B cell (primary cell): ENCODE results near the gene FGF21. TPM values are rescaled to one million over a fixed set of nuclear protein-coding genes. Genes with fewer than 3 reads are reported as not detected.
A peak's percentile ranks its signal among the peaks of the same experiment; 100 is the strongest.

Source experiments
- ATAC-seq: fragments of 200-7000 bp; cut with Tn5 transposase; one replicate; pipeline ENCODE4 v1.10.0; 2021; ENCODE audit warnings: low read depth, mild to moderate bottlenecking, moderate number of reproducible peaks, moderate library complexity
- CTCF ChIA-PET: fragments of 350-600 bp; sonication (Branson Sonifier 250); formaldehyde crosslinking; loops from one replicate; lab custom pipeline; 2021; ENCODE audit warnings: antibody characterized with exemption, inconsistent platforms; lab: Charles Lee
- POLR2A ChIA-PET: fragments of 350-600 bp; sonication (Branson Sonifier 250); formaldehyde crosslinking; loops from one replicate; lab custom pipeline; 2021; ENCODE audit warnings: antibody characterized with exemption; lab: Charles Lee
- DNase-seq: peaks from one replicate; pipeline ENCODE4 v3.0.0; 2013
- H2AFZ ChIP-seq: 2 replicates; pipeline ENCODE4 v1.6.1; 2012; ENCODE audit warnings: mild to moderate bottlenecking, low read depth, low read length; ENCODE audit not compliant: insufficient read depth, poor library complexity, severe bottlenecking
- H3K27ac ChIP-seq, 2 donors: 1 replicate in 1 of 2; 2 replicates in 1 of 2; pipeline ENCODE4 v1.5.1; 2012 to 2013; ENCODE audit warnings: low read length in 2 of 2, mild to moderate bottlenecking in 2 of 2, moderate library complexity in 1 of 2
- H3K27me3 ChIP-seq, 4 experiments: fragments of 200-600 bp in 1 of 4; sonication (generic) in 1 of 4; replicated peaks in 1 of 4; 1 replicate in 2 of 4; 2 replicates in 2 of 4; pipeline versions ENCODE4 v1.6.1 to v1.7.0; 2013 to 2016; ENCODE audit warnings: low read length in 3 of 4, mild to moderate bottlenecking in 2 of 4, mixed read lengths in 1 of 4, moderate library complexity in 1 of 4; ENCODE audit not compliant: insufficient read depth in 4 of 4, control insufficient read depth in 3 of 4; ENCODE audit errors: control extremely low read depth in 1 of 4
- H3K36me3 ChIP-seq, 2 experiments: replicated peaks in 1 of 2; 1 replicate in 1 of 2; 2 replicates in 1 of 2; pipeline versions ENCODE4 v1.6.1 to v1.7.1; 2013; ENCODE audit warnings: low read length in 1 of 2; ENCODE audit not compliant: insufficient read depth in 2 of 2, control insufficient read depth in 1 of 2; ENCODE audit errors: control extremely low read depth in 1 of 2, extremely low read depth in 1 of 2
- H3K4me1 ChIP-seq, 2 donors: fragments of 200-600 bp in 1 of 2; sonication (generic) in 1 of 2; 1 replicate in 1 of 2; 2 replicates in 1 of 2; pipeline versions ENCODE4 v1.5.1 to v1.6.1; 2013 to 2017; ENCODE audit warnings: low read length in 2 of 2; ENCODE audit not compliant: control insufficient read depth in 2 of 2, insufficient read depth in 2 of 2
- H3K4me2 ChIP-seq: replicated peaks from 2 replicates; pipeline ENCODE3; 2012; ENCODE audit warnings: mild to moderate bottlenecking, low read depth, low read length; ENCODE audit not compliant: poor library complexity, severe bottlenecking
- H3K4me3 ChIP-seq, 5 experiments: fragments of 200-600 bp in 1 of 5; sonication (generic) in 1 of 5; 1 replicate in 3 of 5; 2 replicates in 2 of 5; pipeline versions ENCODE4 v1.5.1 to v1.7.0; 2011 to 2016; ENCODE audit warnings: low read length in 4 of 5, mild to moderate bottlenecking in 4 of 5, low read depth in 2 of 5, control low read depth in 1 of 5, moderate library complexity in 1 of 5; ENCODE audit not compliant: insufficient read depth in 1 of 5; ENCODE audit errors: control extremely low read depth in 1 of 5, extremely low read depth in 1 of 5
- H3K79me2 ChIP-seq: fragments of 200-600 bp; sonication (generic); one replicate; pipeline ENCODE4 v1.6.0; 2016; ENCODE audit warnings: low read length; ENCODE audit not compliant: control insufficient read depth, insufficient read depth
- H3K9ac ChIP-seq: fragments of 200-600 bp; sonication (generic); 2 replicates; pipeline ENCODE4 v1.6.1; 2017; ENCODE audit warnings: mild to moderate bottlenecking, low read length, moderate library complexity
- H3K9me3 ChIP-seq, 3 donors: one replicate each; pipeline versions ENCODE4 v1.6.1 to v1.7.1; 2013; ENCODE audit warnings: low read length in 2 of 3; ENCODE audit not compliant: control insufficient read depth in 2 of 3, insufficient read depth in 1 of 3; ENCODE audit errors: control extremely low read depth in 1 of 3
- H4K20me1 ChIP-seq: 2 replicates; pipeline ENCODE4 v1.6.0; 2012; ENCODE audit warnings: mild to moderate bottlenecking, low read length; ENCODE audit not compliant: insufficient read depth, control insufficient read depth, poor library complexity, severe bottlenecking
- H3K27ac Mint-ChIP-seq: one replicate; pipeline ENCODE4 v1.8.0; 2021; ENCODE audit warnings: mixed read lengths
- H3K27me3 Mint-ChIP-seq: one replicate; pipeline ENCODE4 v1.8.0; 2021; ENCODE audit warnings: mixed read lengths
- H3K4me1 Mint-ChIP-seq: one replicate; pipeline ENCODE4 v1.8.0; 2021; ENCODE audit warnings: mixed read lengths
- H3K4me3 Mint-ChIP-seq: one replicate; pipeline ENCODE4 v1.8.0; 2021; ENCODE audit warnings: mixed read lengths
- H3K9me3 Mint-ChIP-seq: one replicate; pipeline ENCODE4 v1.8.0; 2022; ENCODE audit warnings: mixed read lengths; ENCODE audit not compliant: insufficient read depth
- CTCF ChIP-seq: fragments of 200-600 bp; IDR thresholded peaks from one replicate; pipeline ENCODE4 v1.8.0; 2022; ENCODE audit warnings: antibody characterized with exemption, mild to moderate bottlenecking
- EZH2 ChIP-seq: IDR thresholded peaks from 2 replicates; pipeline ENCODE4 v1.6.1; 2012; ENCODE audit warnings: borderline replicate concordance, low read depth, mild to moderate bottlenecking, moderate library complexity, low read length; ENCODE audit not compliant: insufficient read depth, poor library complexity, severe bottlenecking
- WGBS: methylation state at CpG from one replicate; pipeline ENCODE4 v1.1.5; 2013; ENCODE audit warnings: missing lambda C conversion rate; ENCODE audit not compliant: insufficient coverage; 5-methylcytosine and 5-hydroxymethylcytosine counted together
- intact Hi-C: fragments of 100-400 bp; cut with micrococcal nuclease; formaldehyde crosslinking; loops from one replicate; pipeline ENCODE4 v1.10.0; 2022
- polyA plus RNA-seq: library from polyadenylated mRNA; depleted of rRNA; stranded (reverse); fragments of >200 nt; gene quantifications from 2 replicates; pipeline ENCODE4 v1.2.3, GENCODE V29; 2012
- total RNA-seq, 2 donors: library from RNA; stranded (reverse); fragments of 120-200 nt in 1 of 2; gene quantifications; 1 replicate in 1 of 2; 2 replicates in 1 of 2; pipeline versions ENCODE4 v1.2.3 to v1.2.4, GENCODE V29; 2013 to 2022

The FGF21 gene
- total and polyA plus RNA-seq, 2 donors (not counting 1 experiment from before 2014, with no cell fraction given) = not detected

DNA sequence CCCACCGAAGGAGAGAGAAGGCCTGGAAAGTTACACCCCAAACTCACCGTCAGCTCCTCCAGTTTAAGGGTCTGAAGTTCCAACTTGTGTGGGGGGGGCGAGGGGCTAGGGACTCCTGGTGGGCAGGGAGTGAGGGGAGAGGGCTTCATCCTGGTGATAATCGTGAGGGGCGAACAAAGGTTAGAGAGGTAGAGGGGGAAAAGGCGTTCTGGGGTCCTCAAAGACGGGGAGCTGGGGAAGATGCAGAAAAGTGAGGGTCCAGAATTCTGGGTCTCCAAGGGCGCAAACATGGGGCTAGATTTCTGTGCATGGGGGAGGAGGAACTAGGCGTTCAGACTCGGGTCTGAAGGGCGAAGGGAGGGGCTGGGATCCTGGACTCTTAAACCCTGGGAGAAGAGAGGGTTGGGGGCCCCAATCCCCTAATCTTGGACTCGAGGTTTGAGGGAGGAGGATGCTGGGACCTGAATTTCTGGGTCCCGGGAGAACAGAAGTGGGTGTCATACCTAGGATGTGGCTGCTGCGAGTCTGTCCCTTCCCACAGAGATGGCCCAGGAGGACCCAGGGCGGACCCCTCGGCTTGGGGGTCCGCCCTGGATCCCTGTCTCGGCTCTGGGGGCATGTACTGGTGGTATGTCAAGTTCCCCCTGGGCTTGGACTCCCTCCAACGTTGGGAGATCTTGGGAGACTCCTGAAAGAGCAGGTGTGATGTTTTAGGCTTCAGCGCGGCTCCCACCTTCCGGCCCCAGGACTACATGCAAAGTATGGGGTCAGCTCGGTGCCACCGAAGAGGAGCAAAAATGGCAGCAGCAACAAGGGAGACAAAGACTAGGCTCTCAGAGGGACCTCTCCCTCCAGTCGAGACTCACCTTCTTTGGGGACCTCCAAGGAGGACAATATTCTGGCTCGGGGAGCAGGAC is 40.3 kb upstream of the FGF21 start:
- Mint-ChIP-seq H3K4me1 (peaks cover 21% of the 10 kb centered on the region), H3K27me3 (no peaks in the 10 kb centered on the region), H3K9me3 (no peaks in the 10 kb centered on the region), H3K4me3 (peak overlapping the region; percentile 89), H3K27ac (peak overlapping the region; percentile 82)
- Histone ChIP-seq H3K4me1 (peaks cover 14 to 22% of the 10 kb centered on the region in 2 donors), H3K4me2 (peak overlapping the region; percentile 97), H3K9ac (peak overlapping the region; percentile 86), H3K79me2 (peaks cover 5% of the 10 kb centered on the region), H3K9me3 (no peaks in the 10 kb centered on the region), H3K27ac (peak overlapping the region; percentile 67 to 76), H2AFZ (peak overlapping the region; percentile 96), H3K4me3 (peak overlapping the region; percentile 39 to 86 (median 67)), H3K36me3 (no peaks in the 10 kb centered on the region), H4K20me1 (no peaks in the 10 kb centered on the region), H3K27me3 (no peaks in the 10 kb centered on the region)
- CTCF ChIA-PET = interaction anchor here (1.5 to 1.6 kb wide), 3 partner anchors 11 to 24 kb away, joined by 3 to 5 read pairs (median 3); no protein-coding TSS in a partner anchor
- intact Hi-C loops = loop anchor here (1.0 kb wide), 7 partner anchors 23 to 185 kb away; partner anchors contain the start of genes CA11, NUCB1, RPL18 and SPHK2
- POLR2A ChIA-PET = no interaction called here
- ATAC-seq (no peak), DNase-seq (no peak)
- WGBS = 65% methylated on average over 23 of the region's 26 CpGs
- TF ChIP-seq EZH2 (no peak), CTCF (no peak)
